Right lobe of liver (tissue), 6 donors: ENCODE results near the gene KCNT1. TPM values are rescaled to one million over a fixed set of nuclear protein-coding genes. Genes with fewer than 3 reads are reported as not detected.

ENCODE experiments used
- ATAC-seq, 4 donors: fragments of 200-7000 bp; cut with Tn5 transposase; one replicate each; pipeline ENCODE4 v1.9.1; 2020; ENCODE audit warnings: mild to moderate bottlenecking in 4 of 4, moderate library complexity in 4 of 4
- DNase-seq, 3 donors: peaks; one replicate each; pipeline ENCODE4 v3.0.0-alpha.2; 2020
- H3K27ac ChIP-seq, 3 donors: fragments of 200-600 bp; one replicate each; pipeline ENCODE4 v1.8.0; 2022
- H3K27me3 ChIP-seq, 2 donors: fragments of 200-600 bp; one replicate each; pipeline ENCODE4 v1.8.0; 2022
- H3K36me3 ChIP-seq, 4 donors: fragments of 200-600 bp; sonication (generic) in 1 of 4; one replicate each; pipeline versions ENCODE4 v1.5.1 to v1.8.0; 2017 to 2022; ENCODE audit warnings: control low read depth in 1 of 4
- H3K4me1 ChIP-seq, 4 donors: fragments of 200-600 bp; sonication (generic) in 1 of 4; one replicate each; pipeline versions ENCODE4 v1.5.1 to v1.8.0; 2017 to 2022; ENCODE audit warnings: control low read depth in 1 of 4
- H3K4me3 ChIP-seq, 3 donors: fragments of 200-600 bp; one replicate each; pipeline ENCODE4 v1.8.0; 2022
- H3K9me3 ChIP-seq, 4 donors: fragments of 200-600 bp; sonication (generic) in 1 of 4; one replicate each; pipeline versions ENCODE4 v1.5.1 to v1.8.0; 2017 to 2022; ENCODE audit warnings: control low read depth in 1 of 4
- CTCF ChIP-seq, 4 donors: fragments of 200-600 bp in 3 of 4; fragments of 450-650 bp in 1 of 4; IDR thresholded peaks; one replicate each; pipeline versions ENCODE4 v1.5.1 to v1.8.0; 2016 to 2022; ENCODE audit warnings: antibody characterized with exemption in 4 of 4, mild to moderate bottlenecking in 2 of 4
- POLR2A ChIP-seq: fragments of 450-650 bp; IDR thresholded peaks from one replicate; pipeline ENCODE4 v1.6.1; 2017; ENCODE audit warnings: antibody characterized with exemption, mild to moderate bottlenecking
- WGBS: methylation state at CpG from one replicate; pipeline ENCODE4 v1.1.6; 2018; ENCODE audit warnings: low coverage, low lambda C conversion rate; ENCODE audit not compliant: insufficient coverage; ENCODE audit errors: missing lambda C conversion rate; 5-methylcytosine and 5-hydroxymethylcytosine counted together
- intact Hi-C, 2 donors: fragments of 100-400 bp; cut with DNase I; formaldehyde crosslinking; loops; one replicate each; pipeline versions ENCODE4 v1.11.2 to v1.14.1; 2022
- total RNA-seq, 6 experiments: library from RNA; depleted of rRNA in 2 of 6; stranded (reverse); fragments of >200 nt in 2 of 6; fragmentation: NEBNext Ultra II Directional in 3 of 6; extraction: Animal tissue kit (Norgen Biotek cat#: 25700) in 3 of 6; gene quantifications; one replicate each; pipeline versions ENCODE4 v1.1.0 to v1.2.4, GENCODE V29; 2016 to 2023
- donor health status: DM: no; HTN: yes; CAD: no.
- donor health status: DM: no; HTN: no; CAD: no.
- donor health status: DM: no; HTN: no; CAD: no.
- donor health status: DM: no; HTN: yes; CAD: no.
- donor health status: DM: no; HTN: yes; CAD: no.

The KCNT1 gene
- total RNA-seq, 6 experiments from 2014 or later = not detected

- Histone ChIP-seq H3K27ac (no peak overlapping the region), H3K4me1 (no peaks in the 10 kb centered on the region), H3K9me3 (no peaks in the 10 kb centered on the region), H3K27me3 (no peaks in the 10 kb centered on the region), H3K4me3 (no peak overlapping the region), H3K36me3 (no peaks in the 10 kb centered on the region)
- ATAC-seq (no peak), DNase-seq (no peak)
- WGBS = 70% methylated on average over 2 of the region's 9 CpGs
- intact Hi-C loops = no loop called here
- TF ChIP-seq CTCF (IDR thresholded peaks at IDR 0.05) (no peak), POLR2A (no peak)
These were observed 138.1 kb downstream of the KCNT1 start for GRCh38 chr9:135840107-135840506.

- TF ChIP-seq CTCF (IDR thresholded peaks at IDR 0.05) (no peak), POLR2A (no peak)
- ATAC-seq (no peak), DNase-seq (no peak)
- H3K9me3 ChIP-seq = no peaks in the 10 kb centered on the region
- 50% methylated on average over 2 of the region's 7 CpGs for WGBS
- intact Hi-C loops = no loop called here
- no peak overlapping the region for H3K4me3 ChIP-seq
- no peaks in the 10 kb centered on the region for H3K36me3 ChIP-seq
- no peaks in the 10 kb centered on the region for H3K27me3 ChIP-seq
- H3K4me1 ChIP-seq = no peaks in the 10 kb centered on the region
- H3K27ac ChIP-seq = no peak overlapping the region
These were observed 138.6 kb downstream of the KCNT1 start for GRCh38 chr9:135840539-135840938.

Other genes starting within 250 kb of the KCNT1 start
- 1 to 10 TPM; 5.1 to 9.0 (median 7.7) TPM for gene PPP1R26, start 222.4 kb upstream of the KCNT1 start, total RNA-seq
- gene MRPS2, start 201.5 kb upstream of the KCNT1 start, total RNA-seq = 10 to 100 TPM; 24.7 to 56.8 (median 30.5) TPM
- gene LCN1, start 180.7 kb upstream of the KCNT1 start, total RNA-seq = not detected
- gene OBP2A, start 156.1 kb upstream of the KCNT1 start, total RNA-seq = not detected
- gene PAEP, start 140.4 kb upstream of the KCNT1 start, total RNA-seq = not detected
- gene GLT6D1, start 62.6 kb upstream of the KCNT1 start, total RNA-seq = not detected
- not detected for gene LCN9, start 38.9 kb upstream of the KCNT1 start, total RNA-seq
- not detected for gene SOHLH1, start 2.7 kb upstream of the KCNT1 start, total RNA-seq
- gene CAMSAP1, start 205.4 kb downstream of the KCNT1 start, total RNA-seq = 10 to 100 TPM in 3 of 6 experiments, 1 to 10 TPM in 3; 5.2 to 16.1 (median 10.4) TPM